IPS-NIHi7 (cell line): ENCODE measurements around the gene ADCYAP1.

Experiments
- DNase-seq: peaks from one replicate; pipeline ENCODE4 v3.0.0; 2012; ENCODE audit warnings: mixed read lengths; ENCODE audit errors: extremely low spot score

ADCYAP1 gene

GRCh38 chr18:959854-960253 lies 55.2 kb downstream of the ADCYAP1 start:
- DNase-seq: no peak
